Measurements from ENCODE around the gene THOP1.
"Not testable (repeated sequence)": the region's sequence is repeated elsewhere in the genome, so short reads cannot be mapped to it uniquely, and the experiment has no call there.

Gene THOP1

GRCh38 chr19:2817237-2817829 lies 32.0 kb downstream of the THOP1 start:
- DNase-seq (ENCODE audit: low read depth): not testable (repeated sequence)

- peak; percentile 96 for DNase-seq (ENCODE audit: low read depth)
These were observed 34.3 kb downstream of the THOP1 start, which contains the start of gene ZNF554 for GRCh38 chr19:2819540-2820111. TSS of gene ZNF554 (plus strand) at chr19:2819868. CDS start at chr19:2820072, 204 bp downstream.

DNA sequence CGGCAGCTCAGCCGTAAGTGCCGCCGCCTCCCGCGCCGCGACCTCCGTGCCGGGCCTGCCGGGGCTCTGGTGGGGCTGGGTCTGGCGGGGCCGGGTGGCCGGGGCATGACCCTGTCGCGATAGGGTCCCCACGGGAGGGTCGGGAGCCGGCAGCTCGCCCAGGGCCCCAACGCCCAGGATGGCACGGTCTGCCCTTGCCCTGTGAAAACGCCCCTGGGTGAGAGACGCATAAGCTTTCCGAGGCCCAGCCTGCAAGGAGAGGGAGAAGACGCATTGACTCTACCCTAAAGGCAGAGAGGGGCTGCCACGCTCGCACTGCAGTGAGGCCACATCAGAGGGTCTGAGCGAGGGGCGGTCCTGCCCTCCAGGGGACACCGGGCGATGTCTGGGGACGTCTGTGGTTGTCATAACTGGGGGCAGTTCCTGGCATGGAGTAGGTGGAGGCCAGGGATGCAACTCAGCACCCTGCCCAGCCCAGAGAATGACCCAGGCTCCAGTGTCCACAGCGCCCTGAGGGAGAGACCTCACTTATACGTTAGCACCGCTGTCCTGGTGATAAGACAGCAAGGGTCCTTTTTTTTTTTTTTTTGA lies 34.9 kb downstream of the THOP1 start:
- no peak for DNase-seq (ENCODE audit: low read depth)

- no peak for DNase-seq (ENCODE audit: low read depth)
These were observed 37.5 kb downstream of the THOP1 start for GRCh38 chr19:2822846-2823245.

DNA sequence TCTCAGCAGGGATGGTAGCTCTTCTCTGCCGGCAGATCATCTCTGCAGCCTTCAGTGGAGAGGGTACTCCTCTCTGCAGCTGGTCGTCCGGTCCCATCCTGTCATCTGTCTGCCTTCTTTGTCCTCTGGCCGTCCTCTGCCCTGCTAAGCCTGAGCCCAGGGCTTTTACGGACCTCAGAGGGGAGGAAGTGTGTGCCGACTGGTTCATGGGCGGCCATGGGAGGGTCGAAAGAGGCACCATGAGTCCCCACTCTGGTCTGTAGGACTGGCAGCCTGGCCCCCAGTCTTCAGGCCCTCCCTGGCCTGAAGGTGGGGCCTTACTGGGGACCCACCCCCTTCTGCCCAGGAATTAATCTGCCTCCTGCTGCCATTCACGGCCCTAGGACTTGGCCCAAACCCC lies 38.3 kb downstream of the THOP1 start:
- DNase-seq (ENCODE audit: low read depth): no peak

DNA sequence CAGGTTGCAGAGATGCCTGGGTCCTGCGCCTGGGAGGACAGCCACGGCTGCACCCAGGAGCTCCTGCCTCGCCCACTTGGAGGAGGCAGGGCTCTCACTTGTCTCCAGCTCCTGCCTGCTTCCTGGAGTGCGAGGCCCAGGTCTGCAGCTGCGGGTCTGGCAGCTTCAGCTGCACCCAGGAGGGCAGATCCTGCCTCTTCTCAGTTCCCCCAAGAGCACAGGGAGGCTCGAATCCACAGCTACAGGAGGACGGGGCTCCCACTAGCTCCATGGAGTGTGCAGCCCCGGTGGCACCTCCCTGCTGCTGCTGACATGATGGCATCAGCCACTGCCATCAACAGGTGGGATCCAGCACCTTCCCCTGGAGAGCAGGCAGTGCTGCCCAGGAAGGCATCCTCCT lies 38.8 kb downstream of the THOP1 start:
- no peak for DNase-seq (ENCODE audit: low read depth)

DNA sequence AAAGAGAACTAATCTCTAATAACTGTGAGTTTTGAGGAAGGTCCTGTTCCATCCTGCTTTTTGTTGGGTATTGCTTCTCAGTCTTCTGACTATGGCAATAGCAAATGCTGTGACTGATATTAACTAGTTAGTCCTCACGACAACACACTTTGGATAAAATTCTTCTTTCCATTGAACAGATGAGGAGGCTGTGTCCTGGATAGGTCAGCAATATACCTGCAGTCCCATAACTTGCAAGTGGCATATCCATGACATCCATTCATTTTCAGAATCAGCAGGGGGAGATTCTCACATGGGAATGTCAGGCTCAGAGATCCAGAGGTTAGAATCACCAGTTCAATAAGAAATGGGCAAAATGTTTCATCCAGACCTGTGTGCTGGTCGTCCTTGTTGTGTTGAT lies 41.7 kb downstream of the THOP1 start:
- no peak for DNase-seq (ENCODE audit: low read depth)

- no peak for DNase-seq (ENCODE audit: low read depth)
These were observed 42.7 kb downstream of the THOP1 start for GRCh38 chr19:2827840-2828489.

DNA sequence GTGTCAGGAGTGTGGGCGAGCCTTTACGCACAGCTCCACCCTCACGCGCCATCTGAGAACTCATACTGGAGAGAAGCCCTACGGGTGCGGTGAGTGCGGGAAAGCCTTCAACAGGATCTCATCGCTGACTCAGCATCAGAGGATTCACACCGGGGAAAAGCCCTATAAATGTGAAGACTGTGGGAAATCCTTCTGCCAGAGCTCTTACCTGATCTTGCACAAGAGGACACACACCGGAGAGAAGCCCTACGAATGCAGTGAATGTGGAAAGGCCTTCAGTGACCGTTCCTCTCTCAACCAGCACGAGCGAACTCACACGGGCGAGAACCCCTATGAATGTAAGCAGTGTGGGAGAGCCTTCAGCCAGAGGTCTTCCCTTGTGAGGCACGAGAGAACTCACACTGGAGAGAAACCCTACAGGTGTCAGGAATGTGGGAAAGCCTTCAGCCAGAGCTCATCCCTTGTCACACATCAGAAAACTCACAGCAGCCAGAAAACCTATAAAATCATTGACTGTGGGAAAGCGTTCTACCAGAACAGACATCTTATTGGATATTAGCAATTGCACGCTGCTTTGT lies 49.1 kb downstream of the THOP1 start:
- no peak for DNase-seq (ENCODE audit: low read depth)

GRCh38 chr19:2837430-2837829 lies 52.1 kb downstream of the THOP1 start:
- DNase-seq (ENCODE audit: low read depth): no peak

- DNase-seq (ENCODE audit: low read depth): peak; percentile 98
These were observed 55.8 kb downstream of the THOP1 start, which contains the start of gene ZNF555 for GRCh38 chr19:2840794-2841791. TSS of gene ZNF555 (plus strand) at chr19:2841475. CDS start at chr19:2841573, 98 bp downstream.

DNA sequence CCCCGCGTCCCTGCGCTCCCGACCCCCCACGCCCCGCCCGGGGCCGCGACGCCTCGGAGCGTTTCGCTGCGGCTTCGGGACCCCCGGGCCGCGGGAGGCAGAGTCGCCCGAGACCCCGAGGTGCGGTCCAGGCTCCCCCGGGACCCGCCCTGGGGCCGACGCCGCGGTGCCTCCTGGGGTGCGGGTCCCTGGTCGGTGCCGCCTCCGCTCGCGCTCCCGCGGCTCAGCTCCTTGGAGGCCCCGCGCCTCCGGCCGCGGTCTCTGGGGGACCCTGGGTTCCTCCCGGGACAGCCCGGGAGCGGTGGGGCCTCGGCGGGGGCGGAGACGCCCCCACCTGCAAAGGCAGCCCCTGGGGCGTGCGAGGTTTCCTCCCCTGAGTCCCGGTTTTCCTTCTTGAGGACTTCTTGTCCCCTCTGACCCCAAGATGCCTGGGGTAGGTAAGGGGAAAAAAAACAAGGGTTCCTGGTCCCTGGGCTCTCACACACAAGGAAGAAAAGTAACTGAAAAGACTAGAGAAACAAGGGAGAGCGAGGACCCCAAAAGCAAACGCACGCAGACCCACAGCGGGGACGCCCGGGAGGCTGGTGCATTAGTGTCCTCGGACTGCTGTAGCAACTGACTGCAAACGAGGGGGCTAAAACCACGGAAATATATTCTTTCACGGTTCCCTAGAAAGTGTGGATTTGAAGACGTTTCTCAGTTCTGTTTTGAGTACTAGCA lies 56.7 kb downstream of the THOP1 start:
- DNase-seq (ENCODE audit: low read depth): no peak

DNA sequence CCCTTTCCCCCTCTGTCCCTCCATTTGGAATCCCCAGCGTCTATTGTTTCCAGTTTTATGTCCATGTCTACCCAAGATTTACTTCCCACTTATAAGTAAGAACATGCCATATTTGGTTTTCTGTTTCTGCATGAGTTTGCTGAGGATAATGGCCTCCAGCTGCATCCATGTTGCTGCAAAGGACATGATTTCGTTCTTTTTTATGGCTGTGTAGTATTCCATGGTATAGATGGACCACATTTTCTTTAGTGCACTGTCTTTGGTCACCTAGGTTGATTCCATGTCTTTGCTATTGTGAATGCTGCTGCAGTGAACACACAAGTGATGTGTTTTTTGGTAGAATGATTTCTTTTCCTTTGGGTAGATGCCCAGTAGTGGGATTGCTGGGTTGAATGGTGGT lies 59.8 kb downstream of the THOP1 start:
- no peak for DNase-seq (ENCODE audit: low read depth)

DNA sequence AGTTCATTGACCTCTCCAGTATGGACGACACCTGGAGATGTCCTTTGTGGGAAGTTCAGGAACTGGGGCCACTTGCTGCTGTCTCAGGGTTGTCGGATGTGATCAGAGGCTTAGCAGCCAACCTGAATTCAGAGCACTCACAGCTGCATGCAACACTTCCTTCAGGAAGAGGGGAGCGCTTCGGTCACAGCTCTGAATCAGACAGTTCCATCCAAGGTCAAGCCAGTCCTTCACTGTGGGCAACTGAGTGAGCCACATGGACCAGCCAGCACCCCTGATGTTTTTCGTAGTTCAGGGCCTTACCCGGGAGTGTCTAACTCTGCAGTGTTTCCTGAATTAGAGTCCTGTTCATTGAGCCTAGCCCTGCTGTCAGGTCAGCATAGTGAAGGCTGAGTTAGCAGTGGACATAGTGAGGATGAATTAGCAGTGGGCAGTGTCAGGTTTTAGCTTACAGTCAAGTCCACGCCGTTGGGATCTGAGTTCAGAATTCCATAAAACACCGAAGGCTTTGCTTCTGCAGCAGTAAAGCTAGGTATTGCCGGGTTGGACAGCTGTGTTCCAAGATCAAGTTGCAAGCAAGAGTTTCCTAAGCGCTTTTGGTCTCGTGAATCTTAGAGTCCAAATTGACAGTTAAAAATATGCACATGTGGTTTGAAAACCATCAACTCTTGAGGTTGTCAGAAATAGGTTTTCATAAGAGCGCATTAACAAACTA lies 61.0 kb downstream of the THOP1 start:
- DNase-seq (ENCODE audit: low read depth): no peak

GRCh38 chr19:2847507-2847906 lies 62.2 kb downstream of the THOP1 start:
- no peak for DNase-seq (ENCODE audit: low read depth)

DNA sequence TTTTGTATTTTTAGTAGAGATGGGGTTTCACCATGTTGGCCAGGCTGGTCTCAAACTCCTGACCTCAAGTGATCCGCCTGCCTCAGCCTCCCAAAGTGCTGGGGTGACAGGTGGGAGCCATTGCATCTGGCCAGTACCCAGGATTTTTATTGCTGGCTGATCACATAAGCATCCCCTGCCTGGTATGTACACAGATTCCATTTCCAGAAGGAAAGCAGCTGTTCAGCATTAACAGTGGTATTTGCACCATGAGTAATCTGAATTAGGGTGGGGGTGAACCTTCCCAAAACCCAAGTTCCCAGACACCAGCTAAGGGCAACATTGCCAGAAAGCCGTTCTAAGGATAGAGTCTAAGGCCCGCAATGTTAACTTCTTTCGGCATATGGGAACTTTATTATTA lies 63.3 kb downstream of the THOP1 start:
- no peak for DNase-seq (ENCODE audit: low read depth)

GRCh38 chr19:2850256-2850925 lies 65.1 kb downstream of the THOP1 start:
- DNase-seq (ENCODE audit: low read depth): no peak

- DNase-seq (ENCODE audit: low read depth): no peak
These were observed 67.3 kb downstream of the THOP1 start for GRCh38 chr19:2852598-2852997.

GRCh38 chr19:2853015-2853606 lies 67.8 kb downstream of the THOP1 start:
- DNase-seq (ENCODE audit: low read depth): no peak

Data from activated T-cell treated with anti-CD3 and anti-CD28 coated beads for 24 hours (primary cell).